ENCODE data around the gene LRRC8D. TPM values are rescaled to one million over a fixed set of nuclear protein-coding genes. Genes with fewer than 3 reads are reported as not detected.

The LRRC8D gene
- total RNA-seq, 1 donor from 2014 or later: 1.3 TPM

DNA sequence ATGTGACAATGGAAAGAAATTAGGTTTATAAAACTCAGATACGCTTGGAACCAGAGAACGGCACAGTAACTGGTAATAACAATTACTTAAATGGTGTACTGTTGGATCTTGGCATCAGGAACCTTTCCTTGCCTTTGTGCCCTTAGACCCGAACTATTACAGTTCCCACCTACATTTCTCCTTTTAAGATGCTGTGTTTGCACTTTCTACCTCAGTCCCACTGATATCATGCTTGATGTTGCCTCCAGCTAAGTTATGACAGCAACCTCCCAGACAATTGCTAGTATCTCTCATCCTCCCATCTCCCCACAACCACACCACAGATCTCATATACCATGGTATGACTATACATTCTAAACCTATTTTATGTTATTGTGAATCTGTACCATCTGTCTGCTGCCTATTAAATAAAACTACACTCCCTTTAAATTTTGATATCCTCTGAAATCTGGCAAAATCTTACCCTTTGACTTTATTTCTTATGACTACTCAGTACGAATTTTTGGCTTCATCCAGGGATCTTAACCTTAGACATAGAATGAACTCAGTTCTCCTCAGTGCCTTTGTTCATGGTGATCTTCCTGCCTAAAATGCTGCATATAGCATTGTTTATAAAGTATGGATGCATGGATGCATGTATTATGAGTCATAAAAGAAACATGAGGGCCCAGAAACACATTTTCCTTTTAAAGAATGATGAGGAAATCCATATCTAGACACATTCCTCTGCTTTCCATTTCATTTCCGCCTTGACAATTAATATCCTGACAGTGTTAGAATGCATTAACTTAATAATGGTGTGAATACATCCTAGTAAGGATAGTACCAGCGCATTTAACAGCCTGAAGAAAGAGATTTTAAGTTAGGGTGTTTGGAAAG is 64.1 kb downstream of the LRRC8D start:
- Histone ChIP-seq H3K36me3 (no peaks in the 10 kb centered on the region), H3K27me3 (no peaks in the 10 kb centered on the region), H3K27ac (no peak overlapping the region), H3K4me3 (no peak overlapping the region), H3K9me3 (no peaks in the 10 kb centered on the region), H3K4me1 (no peaks in the 10 kb centered on the region)
- intact Hi-C loops (cut with DNase I): no loop called here
- no peak for DNase-seq (ENCODE audit: low spot score in 2 of 2)
- TF ChIP-seq, protein P1, sequence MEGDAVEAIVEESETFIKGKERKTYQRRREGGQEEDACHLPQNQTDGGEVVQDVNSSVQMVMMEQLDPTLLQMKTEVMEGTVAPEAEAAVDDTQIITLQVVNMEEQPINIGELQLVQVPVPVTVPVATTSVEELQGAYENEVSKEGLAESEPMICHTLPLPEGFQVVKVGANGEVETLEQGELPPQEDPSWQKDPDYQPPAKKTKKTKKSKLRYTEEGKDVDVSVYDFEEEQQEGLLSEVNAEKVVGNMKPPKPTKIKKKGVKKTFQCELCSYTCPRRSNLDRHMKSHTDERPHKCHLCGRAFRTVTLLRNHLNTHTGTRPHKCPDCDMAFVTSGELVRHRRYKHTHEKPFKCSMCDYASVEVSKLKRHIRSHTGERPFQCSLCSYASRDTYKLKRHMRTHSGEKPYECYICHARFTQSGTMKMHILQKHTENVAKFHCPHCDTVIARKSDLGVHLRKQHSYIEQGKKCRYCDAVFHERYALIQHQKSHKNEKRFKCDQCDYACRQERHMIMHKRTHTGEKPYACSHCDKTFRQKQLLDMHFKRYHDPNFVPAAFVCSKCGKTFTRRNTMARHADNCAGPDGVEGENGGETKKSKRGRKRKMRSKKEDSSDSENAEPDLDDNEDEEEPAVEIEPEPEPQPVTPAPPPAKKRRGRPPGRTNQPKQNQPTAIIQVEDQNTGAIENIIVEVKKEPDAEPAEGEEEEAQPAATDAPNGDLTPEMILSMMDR (IDR thresholded peaks at IDR 0.05): no peak

DNA sequence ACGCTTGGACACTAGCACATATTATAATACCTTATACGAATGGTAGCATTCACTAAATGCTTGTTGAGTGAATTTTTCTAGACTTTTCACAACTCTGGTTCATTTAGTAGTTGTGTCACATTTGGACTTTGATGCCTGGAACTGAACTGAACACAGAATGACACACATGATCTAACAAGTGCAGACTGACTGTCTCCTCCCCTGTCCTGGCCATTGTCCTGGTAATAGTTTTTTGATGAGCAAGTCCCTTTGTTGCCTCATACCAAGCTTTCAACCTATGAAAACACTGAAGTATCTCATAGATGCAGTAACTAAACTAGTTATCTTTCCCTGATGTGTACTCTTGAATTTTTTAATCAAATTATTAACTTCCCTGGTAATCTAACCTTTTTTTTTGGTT is 66.4 kb downstream of the LRRC8D start:
- no peak overlapping the region for H3K27ac ChIP-seq

DNA sequence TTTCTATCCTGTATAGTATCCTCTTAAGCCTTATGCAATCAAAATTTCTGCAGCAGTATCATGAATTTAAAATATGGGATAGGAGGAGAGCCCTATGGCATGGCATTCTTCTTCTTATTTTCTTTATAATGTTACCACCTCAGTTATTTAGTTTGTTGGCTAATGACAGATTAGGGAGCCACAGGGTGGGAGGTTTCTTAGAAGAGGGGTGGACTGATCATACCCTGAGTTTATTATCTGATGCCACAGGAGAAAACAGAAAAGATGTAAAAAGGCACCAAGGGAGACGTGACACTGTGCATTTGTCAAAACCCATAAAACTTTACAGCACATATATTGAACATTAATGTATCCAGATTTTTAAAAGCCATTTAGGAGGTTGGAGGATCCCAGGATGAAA is 66.9 kb downstream of the LRRC8D start:
- Histone ChIP-seq H3K27ac (no peak overlapping the region), H3K27me3 (no peaks in the 10 kb centered on the region), H3K4me3 (no peak overlapping the region), H3K9me3 (no peaks in the 10 kb centered on the region), H3K4me1 (no peaks in the 10 kb centered on the region), H3K36me3 (no peaks in the 10 kb centered on the region)
- intact Hi-C loops (cut with DNase I): no loop called here
- TF ChIP-seq, protein P1 (IDR thresholded peaks at IDR 0.05): no peak
- DNase-seq (ENCODE audit: low spot score in 2 of 2): no peak

More for the DNA sequence above, 66.4 kb downstream of the LRRC8D start:
- Histone ChIP-seq H3K9me3 (no peaks in the 10 kb centered on the region), H3K27me3 (no peaks in the 10 kb centered on the region), H3K36me3 (no peaks in the 10 kb centered on the region), H3K4me1 (no peaks in the 10 kb centered on the region), H3K4me3 (no peak overlapping the region)
- DNase-seq (ENCODE audit: low spot score in 2 of 2): no peak
- intact Hi-C loops (cut with DNase I): no loop called here
- TF ChIP-seq, protein P1 (IDR thresholded peaks at IDR 0.05): no peak

DNA sequence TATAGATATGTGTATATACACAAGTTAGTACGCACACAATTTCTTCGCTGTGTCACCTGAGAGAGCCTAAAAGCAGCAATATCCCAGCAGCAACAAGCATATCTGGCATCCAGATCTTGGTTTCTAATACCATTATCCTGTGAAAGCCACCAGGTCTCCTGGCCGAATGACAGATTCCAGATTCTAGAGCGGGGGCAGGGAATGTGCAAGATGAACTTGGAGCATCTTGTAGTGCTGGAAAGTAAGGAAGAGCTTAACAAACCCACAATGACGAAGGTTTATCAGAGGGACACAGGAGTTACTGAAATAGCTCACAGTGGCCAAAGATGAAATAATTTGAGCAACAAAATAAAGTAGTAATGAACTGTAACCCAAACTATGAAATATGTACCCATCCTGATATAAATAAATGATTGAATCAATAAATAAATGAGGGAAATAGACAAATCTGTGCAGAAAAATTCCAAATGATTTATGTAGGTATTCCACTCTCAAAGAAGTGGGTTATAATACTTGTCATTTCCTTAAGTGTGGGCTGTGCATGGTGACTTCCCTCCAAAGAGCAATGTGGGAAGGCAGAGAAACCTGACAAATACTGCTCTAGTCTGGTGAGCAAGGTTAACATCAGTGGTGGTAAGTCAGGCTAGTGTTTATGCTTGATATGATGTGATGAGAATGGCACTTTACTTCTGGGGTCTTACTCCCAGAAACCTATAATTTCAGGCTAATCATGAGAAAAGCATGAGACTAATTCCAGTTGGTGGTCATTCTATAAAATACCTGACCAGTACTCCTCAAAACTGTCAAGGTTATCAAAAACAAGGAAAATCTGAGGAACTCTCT is 67.9 kb downstream of the LRRC8D start:
- intact Hi-C loops (cut with DNase I): no loop called here
- Histone ChIP-seq H3K4me1 (no peaks in the 10 kb centered on the region), H3K27me3 (no peaks in the 10 kb centered on the region), H3K36me3 (no peaks in the 10 kb centered on the region), H3K9me3 (no peaks in the 10 kb centered on the region), H3K27ac (no peak overlapping the region), H3K4me3 (no peak overlapping the region)
- TF ChIP-seq, protein P1 (IDR thresholded peaks at IDR 0.05): no peak
- DNase-seq (ENCODE audit: low spot score in 2 of 2): no peak

DNA sequence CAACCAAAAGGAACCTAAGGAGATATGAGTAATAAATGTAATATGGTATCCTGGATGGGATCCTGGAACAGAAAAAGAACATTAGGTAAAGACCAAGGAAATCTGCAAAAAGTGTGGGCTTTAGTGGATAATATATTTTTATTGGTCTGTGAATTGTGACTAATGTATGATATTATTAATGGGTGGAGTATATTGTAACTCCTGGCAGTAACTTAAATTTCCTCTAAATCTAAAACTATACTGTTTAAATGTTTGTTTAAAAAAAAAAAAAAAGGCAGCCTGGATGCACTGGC is 68.4 kb downstream of the LRRC8D start:
- intact Hi-C loops (cut with DNase I): no loop called here
- no peaks in the 10 kb centered on the region for H3K4me1 ChIP-seq
- no peak for DNase-seq (ENCODE audit: low spot score in 2 of 2)
- H3K27me3 ChIP-seq: no peaks in the 10 kb centered on the region
- TF ChIP-seq, protein P1 (IDR thresholded peaks at IDR 0.05): no peak
- H3K4me3 ChIP-seq: no peak overlapping the region
- no peak overlapping the region for H3K27ac ChIP-seq
- no peaks in the 10 kb centered on the region for H3K36me3 ChIP-seq
- no peaks in the 10 kb centered on the region for H3K9me3 ChIP-seq
